H4 (cell line): ENCODE measurements around the gene MMP13. TPM values are rescaled to one million over a fixed set of nuclear protein-coding genes. Genes with fewer than 3 reads are reported as not detected.
"Not testable (repeated sequence)": the region's sequence is repeated elsewhere in the genome, so short reads cannot be mapped to it uniquely, and the experiment has no call there.

ENCODE experiments used
- DNase-seq: peaks from one replicate; pipeline ENCODE4 v3.0.0-alpha.2; 2015; ENCODE audit warnings: low spot score
- total RNA-seq: library from RNA; depleted of rRNA; stranded (reverse); fragments of >200 nt; shearing (Covaris generic); gene quantifications from 2 replicates; pipeline ENCODE4 v1.2.3, GENCODE V29; 2014; rRNA removed

Gene MMP13
- 14.9 and 15.8 TPM in 2 replicates for total RNA-seq

DNA sequence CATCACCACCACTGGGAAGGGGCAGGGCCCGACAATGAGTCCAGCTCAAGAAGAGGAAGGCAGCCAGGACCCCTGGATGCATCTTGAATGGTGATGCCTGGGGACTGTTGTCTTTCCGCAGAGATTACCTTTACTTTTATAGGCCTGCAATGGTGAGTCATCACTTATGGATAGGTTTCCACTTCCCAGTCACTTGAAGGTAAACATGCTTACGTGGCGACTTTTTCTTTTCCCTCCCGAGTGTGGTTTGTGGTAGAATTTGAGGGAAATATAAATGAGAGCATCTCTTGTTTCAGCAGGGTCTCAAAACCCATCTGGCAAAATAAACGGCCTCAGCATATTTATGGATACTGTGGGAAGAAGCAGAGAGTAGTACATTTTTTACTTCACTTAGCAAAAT lies at the start of gene MMP13:
MMP13 (minus strand) TSS at position 109 of the 400 bp plus-strand sequence; CDS start at position 82, 27 bp downstream.
- DNase-seq = peak; percentile 80

DNA sequence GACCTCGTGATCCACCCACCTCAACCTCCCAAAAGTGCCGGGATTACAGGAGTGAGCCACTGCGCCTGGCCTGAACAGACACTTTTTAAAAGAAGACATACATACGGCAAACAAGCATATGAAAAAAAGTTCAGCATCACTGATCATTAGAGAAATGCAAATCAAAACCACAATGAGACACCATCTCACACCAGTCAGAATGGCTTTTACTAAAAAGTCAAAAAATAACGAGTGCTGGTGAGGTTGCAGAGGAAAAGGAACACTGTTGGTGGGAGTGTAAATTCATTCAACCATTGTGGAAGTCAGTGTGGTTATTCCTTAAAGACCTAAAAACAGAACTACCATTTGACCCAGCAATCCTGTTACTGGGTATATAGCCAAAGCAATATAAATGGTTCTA lies 48.7 kb upstream of the MMP13 start:
- DNase-seq = not testable (repeated sequence)

DNA sequence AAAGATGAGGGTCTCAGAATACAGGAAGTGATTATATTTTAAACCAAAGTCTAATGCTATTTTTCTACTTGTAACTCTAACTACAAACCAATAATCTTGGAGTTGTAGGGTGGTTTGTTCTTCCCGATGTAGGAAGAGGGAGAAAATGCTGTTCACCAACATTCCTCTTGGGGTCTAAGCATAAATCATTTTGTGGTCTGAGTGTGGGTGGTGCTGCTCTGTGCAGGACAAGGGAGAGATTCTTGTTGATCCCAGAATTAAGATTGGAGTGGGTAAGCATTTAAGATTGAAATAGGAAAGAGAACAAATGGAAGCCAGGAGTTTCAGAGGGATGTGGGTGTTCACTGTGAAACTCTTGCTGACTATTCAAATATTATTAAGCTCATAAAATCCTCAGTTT lies 38.6 kb upstream of the MMP13 start:
- DNase-seq = no peak

GRCh38 chr11:102991776-102992175 lies 36.2 kb upstream of the MMP13 start:
- no peak for DNase-seq

GRCh38 chr11:102990145-102990544 lies 34.6 kb upstream of the MMP13 start:
- DNase-seq = no peak

DNA sequence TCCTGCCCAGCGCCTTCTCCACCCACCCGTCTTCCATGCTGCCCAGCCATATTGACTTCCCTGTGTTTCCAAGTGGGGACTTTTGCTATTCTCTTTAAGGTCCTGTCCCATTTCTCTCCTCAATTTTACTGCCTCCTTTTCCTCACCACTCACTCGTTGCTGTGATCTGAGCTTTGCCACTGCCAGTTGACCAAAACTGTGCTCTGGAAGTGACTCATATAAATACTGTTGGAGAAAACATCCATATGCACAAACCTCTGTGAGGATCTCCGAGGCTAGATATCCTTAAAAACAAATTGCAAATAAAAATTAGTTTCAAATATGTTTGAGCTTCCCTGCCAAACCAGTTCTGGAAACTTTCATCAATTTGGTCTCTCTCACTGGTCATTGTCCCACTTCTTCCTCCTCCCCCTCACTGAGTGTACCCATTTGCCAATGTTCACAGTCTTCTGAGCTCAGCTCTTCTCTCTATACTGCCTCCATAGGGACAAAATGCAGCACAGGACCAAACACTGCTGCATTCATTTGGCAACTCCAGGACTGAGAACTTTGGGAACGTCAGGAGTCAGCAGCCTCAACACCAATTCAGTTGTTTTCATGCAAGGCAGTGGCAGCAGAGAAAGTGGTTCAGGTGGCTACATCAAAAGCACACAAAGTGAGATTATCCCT lies 34.0 kb upstream of the MMP13 start:
- DNase-seq = peak; percentile 20

GRCh38 chr11:102986815-102987214 lies 31.3 kb upstream of the MMP13 start:
- DNase-seq = peak; percentile 14

DNA sequence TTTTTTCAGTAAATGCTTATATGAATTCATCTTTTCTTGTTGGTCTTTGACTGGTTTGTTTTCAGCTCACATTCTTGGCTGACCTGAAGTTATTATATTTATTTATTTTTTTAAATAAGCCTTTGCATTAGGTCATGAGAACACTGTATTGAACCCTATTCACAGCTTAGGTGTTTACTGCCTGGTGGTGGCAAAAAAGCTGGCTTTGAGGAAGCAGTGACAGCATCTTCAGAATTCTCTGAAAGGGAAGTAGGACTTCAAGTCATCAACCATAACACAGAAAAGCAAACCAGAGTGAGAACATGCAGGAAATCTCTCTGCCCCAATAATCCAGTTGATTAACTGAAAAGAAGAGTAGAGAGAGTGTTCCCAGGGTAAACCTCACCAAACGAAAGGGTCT lies 30.3 kb upstream of the MMP13 start:
- no peak for DNase-seq

GRCh38 chr11:102983486-102983885 lies 28.0 kb upstream of the MMP13 start:
- DNase-seq = no peak

DNA sequence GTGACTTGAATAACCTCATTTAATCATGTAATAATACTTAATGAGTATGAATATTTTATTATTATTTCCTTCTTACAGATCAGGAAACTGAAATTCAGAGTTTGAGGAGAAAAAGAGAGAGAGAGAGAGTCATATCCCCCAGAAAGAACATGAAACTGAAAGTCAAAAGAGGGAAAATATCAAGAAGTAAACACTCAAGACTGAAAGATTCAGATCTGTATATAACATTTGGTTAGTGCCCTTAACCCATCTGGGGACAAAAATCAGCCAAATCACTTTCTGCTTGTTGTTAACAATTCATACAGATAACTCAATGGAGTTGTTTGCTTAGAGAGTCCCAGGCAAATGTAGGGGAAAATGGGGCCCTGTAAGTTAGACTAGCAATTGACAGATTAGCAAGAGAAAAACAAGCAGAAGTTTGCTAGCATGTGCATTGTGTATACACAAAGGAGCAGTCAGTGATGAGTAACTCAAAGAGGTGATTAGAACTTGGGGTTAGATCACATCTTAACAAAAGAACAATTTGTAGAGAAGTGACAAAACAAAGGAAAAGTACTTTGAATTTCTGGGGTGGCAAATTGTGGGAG lies 25.9 kb upstream of the MMP13 start:
- no peak for DNase-seq

GRCh38 chr11:102974552-102975280 lies 19.2 kb upstream of the MMP13 start:
- DNase-seq = peak; percentile 38

GRCh38 chr11:102973698-102974097 lies 18.2 kb upstream of the MMP13 start:
- DNase-seq = not testable (repeated sequence)

DNA sequence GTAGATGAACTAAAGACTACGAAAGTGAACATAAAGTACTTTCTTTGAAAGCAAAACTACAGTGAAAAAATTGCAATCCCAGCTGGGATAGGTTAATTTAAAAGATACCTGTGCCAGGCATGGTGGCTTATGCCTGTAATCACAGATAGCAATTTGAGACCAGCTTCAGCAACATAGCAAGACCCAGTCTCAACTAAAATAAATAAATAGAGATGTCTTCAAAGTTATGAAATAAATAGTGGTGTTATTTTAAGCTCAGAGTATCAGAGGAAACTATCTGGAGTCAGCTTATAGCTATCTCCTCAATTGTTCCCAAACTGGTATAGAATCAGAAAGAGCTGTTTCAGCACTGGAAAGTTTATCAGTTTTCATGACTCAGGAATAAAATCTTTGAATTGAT lies 17.3 kb upstream of the MMP13 start:
- no peak for DNase-seq

DNA sequence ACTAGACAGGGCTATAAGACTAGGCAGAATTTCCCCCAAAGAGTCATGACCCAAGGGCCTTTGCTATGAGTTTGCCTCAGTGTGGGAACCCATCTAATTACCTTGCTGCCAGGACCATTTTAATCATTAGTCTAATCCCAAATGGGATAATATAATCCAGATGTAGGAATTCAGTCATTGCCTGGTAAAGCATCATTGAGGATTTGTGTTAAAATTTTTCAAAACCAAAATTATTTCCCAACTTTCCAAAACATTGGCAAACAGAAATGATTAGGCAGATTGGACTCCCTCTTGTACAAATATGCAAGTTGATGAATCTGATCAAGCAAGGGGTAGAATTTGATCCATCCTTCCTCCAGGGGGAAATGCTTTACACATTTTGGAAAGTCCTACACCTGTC lies 16.2 kb upstream of the MMP13 start:
- DNase-seq = no peak

GRCh38 chr11:102967497-102967896 lies 12.0 kb upstream of the MMP13 start:
- DNase-seq = no peak

- no peak for DNase-seq
These were observed 10.5 kb upstream of the MMP13 start for GRCh38 chr11:102966011-102966410.

DNA sequence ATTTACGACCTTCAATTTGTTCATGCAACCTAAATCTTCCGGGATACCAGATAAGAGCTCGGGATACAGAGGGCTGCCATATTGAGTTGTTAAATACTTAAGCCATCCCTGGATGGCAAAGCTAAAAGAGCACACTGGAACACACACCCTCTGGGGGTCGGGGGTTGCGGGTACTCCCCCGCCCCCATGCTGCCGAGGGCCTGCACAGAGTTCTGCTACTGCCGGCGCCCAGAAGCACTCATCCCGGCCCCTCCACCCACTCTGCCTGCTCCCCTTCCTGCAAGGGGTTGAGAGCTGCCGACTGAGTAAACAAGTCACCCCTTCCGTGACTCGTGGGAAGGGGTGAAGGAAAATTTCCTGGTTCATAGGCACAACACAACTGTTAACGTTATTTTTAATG lies 9.3 kb upstream of the MMP13 start:
- no peak for DNase-seq

- no peak for DNase-seq
These were observed 2.4 kb upstream of the MMP13 start for GRCh38 chr11:102957953-102958352.

- no peak for DNase-seq
These were observed 4.9 kb downstream of the MMP13 start for GRCh38 chr11:102950622-102951081.

- DNase-seq = no peak
These were observed 9.3 kb downstream of the MMP13 start for GRCh38 chr11:102946237-102946636.

DNA sequence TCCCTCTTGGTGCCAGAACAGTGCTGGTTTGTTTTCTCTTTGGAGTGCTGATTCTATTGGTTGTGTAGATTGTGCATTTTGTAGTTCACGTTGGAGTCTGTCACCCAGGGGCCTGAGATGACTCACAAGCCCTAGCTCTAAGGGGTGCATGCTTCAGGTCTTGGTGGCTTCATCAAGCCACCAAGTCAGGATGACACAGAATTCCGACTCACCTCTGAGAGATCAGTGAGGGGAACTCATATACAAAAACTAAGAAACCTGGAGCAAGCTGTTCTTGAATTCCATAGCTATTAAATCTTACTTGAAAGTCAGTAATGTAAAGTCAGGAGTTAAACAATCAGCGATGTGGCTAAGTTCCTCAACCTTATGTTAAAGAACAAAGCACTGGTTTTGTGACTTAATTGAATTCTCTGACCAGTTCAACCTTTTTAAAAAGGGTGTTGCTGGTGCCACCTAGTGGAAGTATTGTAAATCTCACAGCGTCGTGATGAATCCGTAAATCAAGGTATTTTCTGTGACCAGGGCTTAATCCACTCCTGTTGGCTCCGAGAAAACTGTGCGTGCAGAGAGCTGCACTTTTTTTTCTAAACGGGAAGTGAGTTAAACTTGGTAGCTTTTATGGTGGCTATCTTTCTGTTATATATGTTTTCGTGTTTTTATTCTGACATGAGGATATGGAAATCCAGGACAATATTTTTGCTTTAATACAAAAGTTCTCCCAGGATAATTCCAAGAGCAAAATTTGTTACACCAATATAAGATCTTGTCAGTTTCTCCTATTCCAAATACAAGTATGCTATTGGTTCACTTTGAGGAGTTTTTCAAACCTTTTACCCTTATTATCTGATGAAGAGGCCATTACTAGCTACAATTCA lies 14.6 kb downstream of the MMP13 start:
- DNase-seq = peak; percentile 76
